Measurements from ENCODE around the gene IL6R. TPM values are rescaled to one million over a fixed set of nuclear protein-coding genes. Genes with fewer than 3 reads are reported as not detected.
"Not testable (repeated sequence)": the region's sequence is repeated elsewhere in the genome, so short reads cannot be mapped to it uniquely, and the experiment has no call there.

The IL6R gene
- total RNA-seq, 2 experiments from 2014 or later, result 2.2 to 2.5 TPM

- intact Hi-C loops (cut with micrococcal nuclease), result loop anchor here (2.0 kb wide), 1 partner anchor 66 kb away; no protein-coding TSS in a partner anchor
- H3K27me3 Mint-ChIP-seq, result peaks cover 4% of the 10 kb centered on the region
- no peak overlapping the region for H3K4me3 Mint-ChIP-seq
- ChIA-PET CTCF (interaction anchor here (0.8 to 5.8 kb wide), 17 partner anchors 8 to 204 kb away, joined by 3 to 127 read pairs (median 6); no protein-coding TSS in a partner anchor), POLR2A (interaction anchor here (0.7 to 0.9 kb wide), 2 partner anchors 14 to 456 kb away, joined by 3 to 4 read pairs; partner anchors contain the start of gene PMVK)
- no peaks in the 10 kb centered on the region for H3K36me3 Mint-ChIP-seq (ENCODE audit: low read depth)
- H3K4me1 Mint-ChIP-seq (ENCODE audit: low read depth), result peaks cover 18% of the 10 kb centered on the region
- ATAC-seq, result no peak
- H3K27ac Mint-ChIP-seq, result no peak overlapping the region
- no peak for TF ChIP-seq CTCF (IDR thresholded peaks at IDR 0.05)
- no peak for DNase-seq
- no peaks in the 10 kb centered on the region for H3K9me3 Mint-ChIP-seq
Measured at GRCh38 chr1:154481053-154481452, 75.9 kb downstream of the IL6R start.

- intact Hi-C loops (cut with micrococcal nuclease), result no loop called here
- TF ChIP-seq CTCF (IDR thresholded peaks at IDR 0.05), result no peak
- POLR2A ChIA-PET, result no interaction called here
- CTCF ChIA-PET, result interaction anchor here (1.2 to 2.6 kb wide), 3 partner anchors 9 to 158 kb away, joined by 3 to 12 read pairs (median 4); partner anchors contain the start of gene ATP8B2
- Mint-ChIP-seq H3K27ac (no peak overlapping the region), H3K4me1 (ENCODE audit: low read depth) (peaks cover 6% of the 10 kb centered on the region), H3K36me3 (ENCODE audit: low read depth) (no peaks in the 10 kb centered on the region), H3K4me3 (no peak overlapping the region), H3K27me3 (peaks cover 5% of the 10 kb centered on the region), H3K9me3 (no peaks in the 10 kb centered on the region)
- no peak for DNase-seq
- ATAC-seq, result no peak
Measured at GRCh38 chr1:154483941-154484803, 79.0 kb downstream of the IL6R start.

GRCh38 chr1:154485106-154485505, 80.0 kb downstream of the IL6R start:
- POLR2A ChIA-PET, result interaction anchor here (0.6 kb wide), 1 partner anchor 761 kb away, joined by 4 read pairs; no protein-coding TSS in a partner anchor
- intact Hi-C loops (cut with micrococcal nuclease), result no loop called here

GRCh38 chr1:154485910-154486496, 80.9 kb downstream of the IL6R start:
- ChIA-PET POLR2A (no interaction called here), CTCF (interaction anchor here (0.8 to 2.6 kb wide), 3 partner anchors 19 to 61 kb away, joined by 3 to 12 read pairs (median 4); no protein-coding TSS in a partner anchor)
- no peak overlapping the region for H3K4me3 Mint-ChIP-seq
- intact Hi-C loops (cut with micrococcal nuclease), result no loop called here
- H3K9me3 Mint-ChIP-seq, result no peaks in the 10 kb centered on the region
- no peaks in the 10 kb centered on the region for H3K36me3 Mint-ChIP-seq (ENCODE audit: low read depth)
- DNase-seq (no peak), ATAC-seq (no peak)
- H3K27ac Mint-ChIP-seq, result no peak overlapping the region
- peaks cover 5% of the 10 kb centered on the region for H3K27me3 Mint-ChIP-seq
- TF ChIP-seq CTCF (IDR thresholded peaks at IDR 0.05), result no peak
- no peaks in the 10 kb centered on the region for H3K4me1 Mint-ChIP-seq (ENCODE audit: low read depth)

More at GRCh38 chr1:154485106-154485505, 80.0 kb downstream of the IL6R start:
- no peaks in the 10 kb centered on the region for H3K9me3 Mint-ChIP-seq
- H3K36me3 Mint-ChIP-seq (ENCODE audit: low read depth), result no peaks in the 10 kb centered on the region
- TF ChIP-seq CTCF (IDR thresholded peaks at IDR 0.05), result no peak
- no peak overlapping the region for H3K27ac Mint-ChIP-seq
- H3K4me3 Mint-ChIP-seq, result no peak overlapping the region
- DNase-seq, result no peak
- H3K27me3 Mint-ChIP-seq, result peaks cover 5% of the 10 kb centered on the region
- ATAC-seq, result no peak
- CTCF ChIA-PET, result interaction anchor here (1.2 to 2.6 kb wide), 2 partner anchors 8 to 61 kb away, joined by 3 to 12 read pairs; no protein-coding TSS in a partner anchor
- peaks cover under 1% of the 10 kb centered on the region for H3K4me1 Mint-ChIP-seq (ENCODE audit: low read depth)

- H3K36me3 Mint-ChIP-seq (ENCODE audit: low read depth); H3K9me3 Mint-ChIP-seq; ATAC-seq; H3K27me3 Mint-ChIP-seq; H3K4me3 Mint-ChIP-seq; H3K27ac Mint-ChIP-seq; H3K4me1 Mint-ChIP-seq (ENCODE audit: low read depth); POLR2A ChIA-PET; DNase-seq; intact Hi-C loops (cut with micrococcal nuclease): not testable (repeated sequence)
- CTCF ChIA-PET, result interaction anchor here (0.8 to 4.7 kb wide), 4 partner anchors 7 to 60 kb away, joined by 3 to 30 read pairs (median 4); no protein-coding TSS in a partner anchor
Measured at GRCh38 chr1:154486756-154487155, 81.6 kb downstream of the IL6R start.
